ENCODE results near the gene COG2.

COG2 gene

DNA sequence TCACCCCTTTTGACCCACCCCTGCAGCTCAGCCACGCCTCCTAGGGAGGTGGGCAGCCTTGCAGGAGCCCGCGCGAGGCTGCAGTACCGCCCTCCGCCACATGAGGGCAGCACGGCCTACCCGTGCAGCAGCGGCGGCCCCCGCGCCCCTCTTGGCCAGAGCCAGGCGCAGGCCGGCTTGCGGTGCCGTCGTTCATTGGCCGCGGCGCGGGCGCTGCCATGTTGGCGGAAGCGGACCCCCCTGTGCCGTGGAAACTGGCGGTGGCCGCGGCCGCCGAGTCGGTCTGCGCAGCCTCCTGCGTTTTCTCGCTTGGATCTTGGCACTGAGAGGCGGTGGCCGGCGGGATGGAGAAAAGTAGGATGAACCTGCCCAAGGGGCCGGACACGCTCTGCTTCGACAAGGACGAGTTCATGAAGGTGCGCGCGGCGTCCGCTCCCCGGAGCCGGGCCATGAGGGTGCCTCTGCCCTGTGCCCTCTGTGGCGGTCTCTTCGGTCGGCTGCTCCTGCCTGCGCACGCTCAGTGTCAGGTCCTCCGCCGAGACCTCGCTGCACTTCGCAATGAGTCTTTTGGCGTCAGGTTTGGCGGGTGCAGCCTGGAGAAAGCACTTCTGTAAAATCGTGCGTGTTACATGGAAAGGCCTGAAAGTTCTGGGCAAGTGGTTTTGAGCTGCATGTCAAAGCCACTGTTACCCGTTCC is at the start of gene COG2 (continued):
- TF ChIP-seq, protein P1, sequence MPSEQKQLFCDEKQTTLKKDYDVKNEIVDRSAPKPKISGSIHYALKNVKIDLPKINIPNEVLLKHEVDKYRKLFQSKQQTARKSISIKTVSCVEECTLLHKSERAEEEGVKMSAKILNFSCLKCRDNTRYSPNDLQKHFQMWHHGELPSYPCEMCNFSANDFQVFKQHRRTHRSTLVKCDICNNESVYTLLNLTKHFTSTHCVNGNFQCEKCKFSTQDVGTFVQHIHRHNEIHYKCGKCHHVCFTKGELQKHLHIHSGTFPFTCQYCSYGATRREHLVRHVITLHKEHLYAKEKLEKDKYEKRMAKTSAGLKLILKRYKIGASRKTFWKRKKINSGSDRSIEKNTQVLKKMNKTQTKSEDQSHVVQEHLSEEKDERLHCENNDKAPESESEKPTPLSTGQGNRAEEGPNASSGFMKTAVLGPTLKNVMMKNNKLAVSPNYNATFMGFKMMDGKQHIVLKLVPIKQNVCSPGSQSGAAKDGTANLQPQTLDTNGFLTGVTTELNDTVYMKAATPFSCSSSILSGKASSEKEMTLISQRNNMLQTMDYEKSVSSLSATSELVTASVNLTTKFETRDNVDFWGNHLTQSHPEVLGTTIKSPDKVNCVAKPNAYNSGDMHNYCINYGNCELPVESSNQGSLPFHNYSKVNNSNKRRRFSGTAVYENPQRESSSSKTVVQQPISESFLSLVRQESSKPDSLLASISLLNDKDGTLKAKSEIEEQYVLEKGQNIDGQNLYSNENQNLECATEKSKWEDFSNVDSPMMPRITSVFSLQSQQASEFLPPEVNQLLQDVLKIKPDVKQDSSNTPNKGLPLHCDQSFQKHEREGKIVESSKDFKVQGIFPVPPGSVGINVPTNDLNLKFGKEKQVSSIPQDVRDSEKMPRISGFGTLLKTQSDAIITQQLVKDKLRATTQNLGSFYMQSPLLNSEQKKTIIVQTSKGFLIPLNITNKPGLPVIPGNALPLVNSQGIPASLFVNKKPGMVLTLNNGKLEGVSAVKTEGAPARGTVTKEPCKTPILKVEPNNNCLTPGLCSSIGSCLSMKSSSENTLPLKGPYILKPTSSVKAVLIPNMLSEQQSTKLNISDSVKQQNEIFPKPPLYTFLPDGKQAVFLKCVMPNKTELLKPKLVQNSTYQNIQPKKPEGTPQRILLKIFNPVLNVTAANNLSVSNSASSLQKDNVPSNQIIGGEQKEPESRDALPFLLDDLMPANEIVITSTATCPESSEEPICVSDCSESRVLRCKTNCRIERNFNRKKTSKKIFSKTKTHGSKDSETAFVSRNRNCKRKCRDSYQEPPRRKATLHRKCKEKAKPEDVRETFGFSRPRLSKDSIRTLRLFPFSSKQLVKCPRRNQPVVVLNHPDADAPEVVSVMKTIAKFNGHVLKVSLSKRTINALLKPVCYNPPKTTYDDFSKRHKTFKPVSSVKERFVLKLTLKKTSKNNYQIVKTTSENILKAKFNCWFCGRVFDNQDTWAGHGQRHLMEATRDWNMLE (tag by site-specific recombination; conservative IDR thresholded peaks at IDR 0.05; ENCODE audit: low read depth), result peak; percentile 96
- TF ChIP-seq MZF1 (tag by site-specific recombination; IDR thresholded peaks at IDR 0.05; ENCODE audit: borderline replicate concordance) (no peak), ZFP37 (tag by site-specific recombination; IDR thresholded peaks at IDR 0.05) (peak; percentile 94), ZIC2 (tag by site-specific recombination; IDR thresholded peaks at IDR 0.05) (peak; percentile 44; the same call in 1 of the 2 replicates), ZNF501 (tag by site-specific recombination; IDR thresholded peaks at IDR 0.05) (peak; percentile 97), ZNF19 (tag by site-specific recombination; IDR thresholded peaks at IDR 0.05; ENCODE audit: low read depth) (no peak), ZFP3 (tag by site-specific recombination; IDR thresholded peaks at IDR 0.05; ENCODE audit: low read depth) (no peak), ZNF157 (tag by site-specific recombination; IDR thresholded peaks at IDR 0.05) (no peak), GLI4 (tag by site-specific recombination; IDR thresholded peaks at IDR 0.05) (peak; percentile 43; the same call in 1 of the 2 replicates), GFI1B (tag by site-specific recombination; IDR thresholded peaks at IDR 0.05) (no peak), ZEB2 (tag by site-specific recombination; IDR thresholded peaks at IDR 0.05) (peak; percentile 98), ZFP69B (tag by site-specific recombination; IDR thresholded peaks at IDR 0.05) (peak; percentile 88), ZNF658 (tag by site-specific recombination; IDR thresholded peaks at IDR 0.05) (no peak; the same call in 1 of the 2 replicates), ZNF76 (tag by site-specific recombination; IDR thresholded peaks at IDR 0.05; ENCODE audit: borderline replicate concordance, low read depth) (peak; percentile 88; the same call in 1 of the 2 replicates), ZNF16 (tag by site-specific recombination; IDR thresholded peaks at IDR 0.05; ENCODE audit: low read depth) (no peak), ZNF843 (tag by site-specific recombination; IDR thresholded peaks at IDR 0.05) (peak; percentile 56), KLF7 (tag by site-specific recombination; IDR thresholded peaks at IDR 0.05; ENCODE audit: borderline replicate concordance) (no peak), ZNF624 (tag by site-specific recombination; IDR thresholded peaks at IDR 0.05) (no peak), PRDM1 (tag by site-specific recombination; IDR thresholded peaks at IDR 0.05) (peak; percentile 91), HOXC10 (CRISPR knock-in tag; IDR thresholded peaks at IDR 0.05) (no peak), ZNF248 (tag by site-specific recombination; IDR thresholded peaks at IDR 0.05) (no peak), YY1 (tag by site-specific recombination; IDR thresholded peaks at IDR 0.05) (peak; percentile 98), KLF9 (tag by site-specific recombination; IDR thresholded peaks at IDR 0.05; ENCODE audit: low read depth) (peak; percentile 84), ZNF324 (tag by site-specific recombination; IDR thresholded peaks at IDR 0.05) (peak; percentile 96), ZNF529 (tag by site-specific recombination; IDR thresholded peaks at IDR 0.05; ENCODE audit: insufficient replicate concordance) (no peak), ZNF596 (tag by site-specific recombination; IDR thresholded peaks at IDR 0.05) (no peak), ZNF610 (tag by site-specific recombination; IDR thresholded peaks at IDR 0.05; ENCODE audit: borderline replicate concordance) (peak; percentile 84), WT1 (tag by site-specific recombination; IDR thresholded peaks at IDR 0.05) (no peak; the same call in 1 of the 2 replicates), ZNF239 (tag by site-specific recombination; IDR thresholded peaks at IDR 0.05) (no peak)
- TF ChIP-seq, protein P2, sequence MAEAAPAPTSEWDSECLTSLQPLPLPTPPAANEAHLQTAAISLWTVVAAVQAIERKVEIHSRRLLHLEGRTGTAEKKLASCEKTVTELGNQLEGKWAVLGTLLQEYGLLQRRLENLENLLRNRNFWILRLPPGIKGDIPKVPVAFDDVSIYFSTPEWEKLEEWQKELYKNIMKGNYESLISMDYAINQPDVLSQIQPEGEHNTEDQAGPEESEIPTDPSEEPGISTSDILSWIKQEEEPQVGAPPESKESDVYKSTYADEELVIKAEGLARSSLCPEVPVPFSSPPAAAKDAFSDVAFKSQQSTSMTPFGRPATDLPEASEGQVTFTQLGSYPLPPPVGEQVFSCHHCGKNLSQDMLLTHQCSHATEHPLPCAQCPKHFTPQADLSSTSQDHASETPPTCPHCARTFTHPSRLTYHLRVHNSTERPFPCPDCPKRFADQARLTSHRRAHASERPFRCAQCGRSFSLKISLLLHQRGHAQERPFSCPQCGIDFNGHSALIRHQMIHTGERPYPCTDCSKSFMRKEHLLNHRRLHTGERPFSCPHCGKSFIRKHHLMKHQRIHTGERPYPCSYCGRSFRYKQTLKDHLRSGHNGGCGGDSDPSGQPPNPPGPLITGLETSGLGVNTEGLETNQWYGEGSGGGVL (tag by site-specific recombination; IDR thresholded peaks at IDR 0.05), result peak; percentile 67
- TF ChIP-seq, protein P3, sequence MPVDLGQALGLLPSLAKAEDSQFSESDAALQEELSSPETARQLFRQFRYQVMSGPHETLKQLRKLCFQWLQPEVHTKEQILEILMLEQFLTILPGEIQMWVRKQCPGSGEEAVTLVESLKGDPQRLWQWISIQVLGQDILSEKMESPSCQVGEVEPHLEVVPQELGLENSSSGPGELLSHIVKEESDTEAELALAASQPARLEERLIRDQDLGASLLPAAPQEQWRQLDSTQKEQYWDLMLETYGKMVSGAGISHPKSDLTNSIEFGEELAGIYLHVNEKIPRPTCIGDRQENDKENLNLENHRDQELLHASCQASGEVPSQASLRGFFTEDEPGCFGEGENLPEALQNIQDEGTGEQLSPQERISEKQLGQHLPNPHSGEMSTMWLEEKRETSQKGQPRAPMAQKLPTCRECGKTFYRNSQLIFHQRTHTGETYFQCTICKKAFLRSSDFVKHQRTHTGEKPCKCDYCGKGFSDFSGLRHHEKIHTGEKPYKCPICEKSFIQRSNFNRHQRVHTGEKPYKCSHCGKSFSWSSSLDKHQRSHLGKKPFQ (tag by site-specific recombination; IDR thresholded peaks at IDR 0.05), result no peak
